Neuronal stem cell (in vitro differentiated cells): ENCODE data around the gene SLX1A.

Experiments
- DNase-seq: peaks from one replicate; pipeline ENCODE4 v3.0.0-alpha.2; 2013; ENCODE audit warnings: low spot score
- H2AFZ ChIP-seq: one replicate; pipeline ENCODE4 v1.6.1; 2013; ENCODE audit warnings: mild to moderate bottlenecking, low read length, inconsistent platforms
- H2AK5ac ChIP-seq: 2 replicates; pipeline ENCODE4 v1.6.1; 2013; ENCODE audit warnings: low read depth, mild to moderate bottlenecking, inconsistent platforms, low read length, moderate library complexity, mixed read lengths
- H2BK120ac ChIP-seq: 2 replicates; pipeline ENCODE4 v1.6.1; 2013; ENCODE audit warnings: low read depth, mild to moderate bottlenecking, inconsistent platforms, low read length, moderate library complexity, mixed read lengths
- H2BK12ac ChIP-seq: one replicate; pipeline ENCODE4 v1.6.1; 2013; ENCODE audit warnings: low read length, inconsistent platforms
- H2BK15ac ChIP-seq: 2 replicates; pipeline ENCODE4 v1.6.1; 2013; ENCODE audit warnings: mild to moderate bottlenecking, low read length, inconsistent platforms, mixed read lengths
- H2BK5ac ChIP-seq: one replicate; pipeline ENCODE4 v1.6.1; 2013; ENCODE audit warnings: inconsistent platforms, mild to moderate bottlenecking, low read length, moderate library complexity
- H3K14ac ChIP-seq: one replicate; pipeline ENCODE4 v1.6.1; 2013; ENCODE audit warnings: low read length, inconsistent platforms
- H3K18ac ChIP-seq: 2 replicates; pipeline ENCODE4 v1.6.1; 2013; ENCODE audit warnings: low read length, inconsistent platforms
- H3K23ac ChIP-seq: 2 replicates; pipeline ENCODE4 v1.6.1; 2013; ENCODE audit warnings: low read depth, mild to moderate bottlenecking, mixed read lengths, low read length, inconsistent platforms; ENCODE audit not compliant: poor library complexity
- H3K27ac ChIP-seq: replicated peaks from 3 replicates; pipeline ENCODE4 v1.5.1; 2013; ENCODE audit warnings: low read length, inconsistent platforms
- H3K27me3 ChIP-seq, 3 experiments: 2 replicates each; pipeline ENCODE4 v1.6.1; 2013; ENCODE audit warnings: low read length in 3 of 3, mild to moderate bottlenecking in 2 of 3, inconsistent platforms in 1 of 3, low read depth in 1 of 3, mixed read lengths in 1 of 3, moderate library complexity in 1 of 3; ENCODE audit not compliant: control insufficient read depth in 3 of 3, insufficient read depth in 3 of 3
- H3K36me3 ChIP-seq, 2 donors: replicated peaks in 1 of 2; 2 replicates each; pipeline ENCODE4 v1.6.1; 2013; ENCODE audit warnings: low read length in 2 of 2; ENCODE audit not compliant: control insufficient read depth in 2 of 2, insufficient read depth in 2 of 2
- H3K4ac ChIP-seq: 2 replicates; pipeline ENCODE4 v1.6.1; 2013; ENCODE audit warnings: inconsistent platforms, mild to moderate bottlenecking, low read length, moderate library complexity
- H3K4me1 ChIP-seq, 2 donors: 1 replicate in 1 of 2; 2 replicates in 1 of 2; pipeline ENCODE4 v1.6.1; 2013; ENCODE audit warnings: low read length in 2 of 2, low read depth in 1 of 2; ENCODE audit not compliant: control insufficient read depth in 2 of 2, insufficient read depth in 1 of 2
- H3K4me2 ChIP-seq: one replicate; pipeline ENCODE4 v1.6.1; 2013; ENCODE audit warnings: mild to moderate bottlenecking, low read length, inconsistent platforms; ENCODE audit not compliant: insufficient read depth, poor library complexity, severe bottlenecking
- H3K4me3 ChIP-seq, 2 donors: 2 replicates each; pipeline ENCODE4 v1.5.1; 2013; ENCODE audit warnings: low read length in 2 of 2, mild to moderate bottlenecking in 2 of 2, inconsistent platforms in 1 of 2, moderate library complexity in 1 of 2
- H3K79me1 ChIP-seq: one replicate; pipeline ENCODE4 v1.6.1; 2013; ENCODE audit warnings: low read depth, mild to moderate bottlenecking, inconsistent platforms, low read length, moderate library complexity
- H3K9ac ChIP-seq: one replicate; pipeline ENCODE4 v1.6.1; 2013; ENCODE audit warnings: mild to moderate bottlenecking, low read depth, low read length, inconsistent platforms; ENCODE audit not compliant: poor library complexity
- H3K9me3 ChIP-seq, 2 donors: replicated peaks in 1 of 2; 2 replicates each; pipeline versions ENCODE3 to v1.6.1; 2013; ENCODE audit warnings: low read length in 2 of 2, mild to moderate bottlenecking in 2 of 2, inconsistent platforms in 1 of 2, low read depth in 1 of 2, mixed read lengths in 1 of 2, moderate library complexity in 1 of 2; ENCODE audit not compliant: control insufficient read depth in 2 of 2, insufficient read depth in 1 of 2
- H4K8ac ChIP-seq: one replicate; pipeline ENCODE4 v1.6.1; 2013; ENCODE audit warnings: low read depth, mild to moderate bottlenecking, inconsistent platforms, low read length, moderate library complexity
- H4K91ac ChIP-seq: one replicate; pipeline ENCODE4 v1.6.1; 2013; ENCODE audit warnings: low read length, low read depth, mild to moderate bottlenecking, inconsistent platforms; ENCODE audit not compliant: poor library complexity
- WGBS, 2 donors: extraction: QIAGEN DNeasy Blood & Tissue Kit; methylation state at CpG; one replicate each; pipeline ENCODE4 v1.1.7; 2013; ENCODE audit warnings: missing lambda C conversion rate in 2 of 2, mixed read lengths in 1 of 2; ENCODE audit not compliant: insufficient read length in 2 of 2, insufficient replicate concordance in 1 of 2; ENCODE audit errors: extremely low coverage in 2 of 2; 5-methylcytosine and 5-hydroxymethylcytosine counted together

The SLX1A gene

DNA sequence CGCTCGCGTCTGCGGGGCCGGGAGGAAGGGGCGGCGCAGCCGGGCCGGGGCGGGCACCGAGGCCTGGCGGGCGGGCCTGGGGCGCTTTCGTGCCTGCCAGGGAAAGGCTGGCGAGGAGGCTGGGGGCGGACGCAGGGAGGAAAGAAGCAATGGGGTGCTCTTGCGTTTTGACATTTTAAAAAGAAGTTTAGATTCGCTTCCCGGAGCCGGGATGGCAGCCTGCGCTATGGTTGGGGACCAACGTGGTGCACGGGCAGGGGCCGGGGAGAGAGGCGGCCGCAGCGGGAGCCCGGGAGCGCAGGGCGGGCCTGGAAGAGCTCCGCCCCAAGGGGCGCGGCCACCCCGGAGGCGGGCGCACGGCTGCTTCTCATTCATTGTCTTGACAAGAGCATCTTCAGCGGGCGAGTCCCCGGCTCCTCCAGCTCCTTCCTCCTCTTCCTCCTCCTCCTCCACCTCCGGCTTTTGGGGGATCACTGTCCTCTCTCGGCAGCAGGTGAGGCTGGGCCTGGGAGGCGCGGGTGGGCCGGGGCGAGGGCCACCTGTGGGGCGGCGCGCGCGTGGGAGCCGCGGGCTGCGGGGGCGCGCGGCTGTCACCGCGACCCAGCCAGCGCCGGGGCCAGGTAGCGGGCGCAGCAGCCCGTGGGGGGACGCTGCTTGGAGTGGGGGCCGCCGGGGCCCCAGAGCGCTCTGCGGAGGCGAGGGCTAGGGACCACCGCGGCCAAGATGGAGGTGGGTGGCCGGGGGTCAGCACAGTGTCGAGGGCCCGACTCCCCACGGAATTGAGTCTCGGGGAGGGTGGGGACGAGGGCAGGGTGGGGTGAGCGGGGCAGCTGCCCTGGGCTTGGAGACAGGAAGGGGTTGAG lies 10.2 kb upstream of the SLX1A start, which contains the start of gene CORO1A:
Gene CORO1A, plus strand, starts transcription at position 370 of the 863 bp plus-strand sequence. CDS start 1,608 bp downstream, outside the sequence.
- no peak within 1 kb of the TSS for H3K4ac ChIP-seq
- H3K36me3 ChIP-seq: peaks cover 8 to 10% of the 10 kb centered on the region in 2 donors
- peaks cover 0 to 22% (median 5%) of the 10 kb centered on the region in 3 experiments for H3K27me3 ChIP-seq
- peak within 1 kb of the TSS; percentile 10 for H2BK5ac ChIP-seq
- H3K4me3 ChIP-seq: peak within 1 kb of the TSS; percentile 68 to 84
- no peak within 1 kb of the TSS for H2BK12ac ChIP-seq
- peak; percentile 68 for DNase-seq
- peak within 1 kb of the TSS; percentile 45 for H3K27ac ChIP-seq
- no peak within 1 kb of the TSS for H2BK120ac ChIP-seq
- H3K9me3 ChIP-seq: no peaks in the 10 kb centered on the region
- H2BK15ac ChIP-seq: peak within 1 kb of the TSS; percentile 1
- H3K18ac ChIP-seq: peak within 1 kb of the TSS; percentile 97
- H3K79me1 ChIP-seq: peaks cover 3% of the 10 kb centered on the region
- H3K23ac ChIP-seq: peak within 1 kb of the TSS; percentile 17
- peaks cover 10 to 12% of the 10 kb centered on the region in 2 donors for H3K4me1 ChIP-seq
- H2AFZ ChIP-seq: peak within 1 kb of the TSS; percentile 99
- no peak within 1 kb of the TSS for H4K8ac ChIP-seq
- H3K14ac ChIP-seq: peak within 1 kb of the TSS; percentile 56
- peak within 1 kb of the TSS; percentile 53 for H2AK5ac ChIP-seq
- WGBS, 2 donors: no CpG with 5 or more reads among the region's 81 CpGs
- peak within 1 kb of the TSS; percentile 86 for H3K9ac ChIP-seq
- peak within 1 kb of the TSS; percentile 59 for H4K91ac ChIP-seq
- H3K4me2 ChIP-seq: peak within 1 kb of the TSS; percentile 98

- Histone ChIP-seq H3K4ac (no peak overlapping the region), H2BK15ac (no peak overlapping the region), H3K23ac (no peak overlapping the region), H2BK120ac (no peak overlapping the region), H3K4me2 (peak overlapping the region; percentile 98), H2BK12ac (no peak overlapping the region), H2AFZ (peak overlapping the region; percentile 99), H4K91ac (peak overlapping the region; percentile 59), H4K8ac (no peak overlapping the region), H3K27me3 (peaks cover 0 to 18% (median 5%) of the 10 kb centered on the region in 3 experiments), H3K4me3 (peak overlapping the region; percentile 68 to 84), H3K4me1 (peaks cover 10 to 12% of the 10 kb centered on the region in 2 donors), H2AK5ac (peak overlapping the region; percentile 53), H3K27ac (no peak overlapping the region), H3K18ac (peak overlapping the region; percentile 91), H3K14ac (no peak overlapping the region), H3K9me3 (no peaks in the 10 kb centered on the region), H3K36me3 (peaks cover 8 to 10% of the 10 kb centered on the region in 2 donors), H3K79me1 (peaks cover 3% of the 10 kb centered on the region), H3K9ac (peak overlapping the region; percentile 86), H2BK5ac (no peak overlapping the region)
- no CpG with 5 or more reads among the region's 24 CpGs for WGBS, 2 donors
- no peak for DNase-seq
These were observed 9.4 kb upstream of the SLX1A start for GRCh38 chr16:30184096-30184890.

- Histone ChIP-seq H3K36me3 (peaks cover 8 to 10% of the 10 kb centered on the region in 2 donors), H2AK5ac (peak overlapping the region; percentile 79), H3K23ac (peak overlapping the region; percentile 12), H3K27me3 (peaks cover 0 to 12% (median 5%) of the 10 kb centered on the region in 3 experiments), H3K18ac (no peak overlapping the region), H3K4ac (no peak overlapping the region), H3K4me1 (peaks cover 10 to 12% of the 10 kb centered on the region in 2 donors), H3K4me3 (no peak overlapping the region), H3K27ac (no peak overlapping the region), H2BK120ac (no peak overlapping the region), H2BK5ac (no peak overlapping the region), H2BK15ac (no peak overlapping the region), H3K9me3 (no peaks in the 10 kb centered on the region), H4K91ac (no peak overlapping the region), H2AFZ (no peak overlapping the region), H3K4me2 (no peak overlapping the region), H3K9ac (no peak overlapping the region), H3K79me1 (peaks cover 3% of the 10 kb centered on the region), H3K14ac (no peak overlapping the region), H4K8ac (no peak overlapping the region), H2BK12ac (no peak overlapping the region)
- no peak for DNase-seq
- WGBS, 2 donors: no CpG with 5 or more reads among the region's 13 CpGs
These were observed 8.6 kb upstream of the SLX1A start for GRCh38 chr16:30184891-30185682.
